ENCODE measurements around the gene GALNT7. TPM values are rescaled to one million over a fixed set of nuclear protein-coding genes. Genes with fewer than 3 reads are reported as not detected.

The GALNT7 gene
- total and polyA plus RNA-seq, 10 of the 15 experiments (the other 5 are each of a cell fraction or from before 2014, with no cell fraction given), result 14.2 to 33.2 (median 28.9) TPM

DNA sequence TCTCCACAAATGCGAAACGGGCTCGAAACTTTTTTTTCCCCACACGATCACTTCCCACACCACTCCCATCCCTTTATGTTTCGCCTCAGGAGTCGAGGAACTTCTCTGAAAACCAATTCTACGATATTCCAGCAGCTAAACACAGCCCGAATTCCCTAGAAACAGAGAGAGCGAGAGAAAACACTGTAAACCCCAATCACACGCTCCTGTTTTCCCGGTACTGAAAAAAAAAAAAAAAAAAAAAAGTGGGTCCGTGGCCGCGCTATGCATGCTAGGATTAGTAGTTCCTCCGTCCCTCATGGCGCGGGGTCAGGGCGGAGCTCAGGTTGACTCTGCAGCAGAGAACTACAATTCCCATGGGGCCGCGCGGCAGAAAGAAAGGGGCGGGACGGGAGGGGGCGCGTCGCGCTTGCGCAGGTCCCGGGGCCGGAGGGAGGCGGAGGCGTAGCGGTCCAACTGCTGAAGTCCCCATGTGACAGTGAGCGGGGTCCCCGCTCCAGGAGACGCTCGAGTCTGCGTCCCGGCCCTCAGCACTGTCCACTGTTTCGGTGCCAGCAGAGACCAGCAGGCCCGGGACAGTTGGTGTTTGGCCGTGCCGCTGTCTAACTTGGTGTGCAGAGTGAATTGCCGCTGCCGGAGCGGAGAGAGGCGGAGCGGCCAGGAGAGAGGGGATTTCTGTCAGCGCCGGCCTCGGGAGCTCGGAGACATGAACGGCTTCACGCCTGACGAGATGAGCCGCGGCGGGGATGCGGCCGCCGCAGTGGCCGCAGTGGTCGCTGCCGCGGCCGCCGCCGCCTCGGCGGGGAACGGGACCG, 202.1 kb downstream of the GALNT7 start, which contains the start of gene SAP30:
Gene SAP30 (plus strand): TSS at position 478 of the 815 bp plus-strand sequence. CDS start 229 bp downstream, at position 707.
- in situ Hi-C loops (cut with MboI) (no loop called here), intact Hi-C loops (cut with micrococcal nuclease; ENCODE audit: unreplicated experiment) (loop anchor here (1.0 to 5.0 kb wide), 2 partner anchors 36 to 912 kb away; partner anchors contain the start of genes CEP44, FBXO8 and HMGB2)
- Histone ChIP-seq H4K20me1 (ENCODE audit: control insufficient read depth, insufficient read depth) (no peaks in the 10 kb centered on the region), H3K4me2 (ENCODE audit: control insufficient read depth, insufficient read depth) (peak within 1 kb of the TSS; percentile 75), H3K9me3 (replicated peaks; ENCODE audit: control insufficient read depth, insufficient read depth, low read length) (no peaks in the 10 kb centered on the region), H3K27me3 (replicated peaks in 1 of 2; ENCODE audit: control insufficient read depth in 2 of 2, insufficient read depth in 2 of 2, low read length in 1 of 2) (no peaks in the 10 kb centered on the region), H3K9ac (ENCODE audit: control insufficient read depth, insufficient read depth, low read length) (peak within 1 kb of the TSS; percentile 83), H3K36me3 (ENCODE audit: control insufficient read depth in 2 of 2, insufficient read depth in 2 of 2, low read length in 1 of 2) (0 out of 4 replicates have a peak, but pooled peaks cover 0 to under 1% of the 10 kb centered on the region in 2 experiments), H3K4me3 (peak within 1 kb of the TSS; percentile 99), H3K4me1 (ENCODE audit: control insufficient read depth, insufficient read depth, low read length) (peaks cover 8% of the 10 kb centered on the region), H2AFZ (ENCODE audit: control insufficient read depth, low read depth, low read length) (peak within 1 kb of the TSS; percentile 94), H3K79me2 (ENCODE audit: control insufficient read depth, insufficient read depth, low read length) (peaks cover 76% of the 10 kb centered on the region), H3K27ac (ENCODE audit: control insufficient read depth, insufficient read depth) (peak within 1 kb of the TSS; percentile 84)
- ChIA-PET SMC1A (ENCODE audit: uncharacterized antibody, unreplicated experiment) (interaction anchor here (0.6 to 13.8 kb wide), 6 partner anchors 25 to 55 kb away, joined by 3 to 232 read pairs (median 4); partner anchors contain the start of gene HMGB2), CTCF (interaction anchor here (0.7 to 3.9 kb wide), 8 partner anchors 10 to 308 kb away, joined by 3 to 21 read pairs (median 6); partner anchors contain the start of gene HMGB2), POLR2A (interaction anchor here (0.6 to 14.6 kb wide), 12 partner anchors 7 to 898 kb away, joined by 3 to 472 read pairs (median 6); partner anchors contain the start of genes GALNT7 and HMGB2), RAD21 (ENCODE audit: unreplicated experiment) (interaction anchor here (0.6 to 9.0 kb wide), 10 partner anchors 7 to 1614 kb away, joined by 3 to 145 read pairs (median 3); partner anchors contain the start of genes GALNT7 and HMGB2)
- FAIRE-seq (peak; percentile 62), ATAC-seq (peak; percentile 86), DNase-seq (ENCODE audit: low read depth, low spot score) (peak; percentile 89)
- BruUV-seq (replicated peaks), result TSS peak; percentile 61
- WGBS (ENCODE audit: insufficient coverage, insufficient replicate concordance, low lambda C conversion rate, missing lambda C conversion rate), result 2% methylated on average over 52 of the region's 72 CpGs
- peak; percentile 62 for TF ChIP-seq CREB1 (IDR thresholded peaks at IDR 0.05; ENCODE audit: low read depth)
- TF ChIP-seq ESRRA (IDR thresholded peaks at IDR 0.05; ENCODE audit: low read length), result 0 out of 2 replicates have a peak, but pooled peaks have one; percentile 26
- peak in 1 of 2 experiments; percentile 93; a peak in 2 of 3 replicates for TF ChIP-seq EGR1 (IDR thresholded peaks at IDR 0.05; ENCODE audit: borderline replicate concordance in 1 of 2, low read depth in 2 of 2, low read length in 2 of 2)
- TF ChIP-seq POLR2AphosphoS5 (IDR thresholded peaks at IDR 0.05; ENCODE audit: low read length), result peak; percentile 77; the same call in 1 of the 2 replicates
- 0 out of 4 replicates have a peak, but pooled peaks of 1 of the 2 experiments have one; percentile 31 for TF ChIP-seq SRF (IDR thresholded peaks at IDR 0.05; ENCODE audit: low read depth in 2 of 2, low read length in 2 of 2)
- TF ChIP-seq, protein P1, sequence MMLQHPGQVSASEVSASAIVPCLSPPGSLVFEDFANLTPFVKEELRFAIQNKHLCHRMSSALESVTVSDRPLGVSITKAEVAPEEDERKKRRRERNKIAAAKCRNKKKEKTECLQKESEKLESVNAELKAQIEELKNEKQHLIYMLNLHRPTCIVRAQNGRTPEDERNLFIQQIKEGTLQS (IDR thresholded peaks at IDR 0.05; ENCODE audit: borderline replicate concordance, extremely low read depth, low read depth, low read length), result peak; percentile 51; the same call in 1 of the 2 replicates
- TF ChIP-seq, protein P2, sequence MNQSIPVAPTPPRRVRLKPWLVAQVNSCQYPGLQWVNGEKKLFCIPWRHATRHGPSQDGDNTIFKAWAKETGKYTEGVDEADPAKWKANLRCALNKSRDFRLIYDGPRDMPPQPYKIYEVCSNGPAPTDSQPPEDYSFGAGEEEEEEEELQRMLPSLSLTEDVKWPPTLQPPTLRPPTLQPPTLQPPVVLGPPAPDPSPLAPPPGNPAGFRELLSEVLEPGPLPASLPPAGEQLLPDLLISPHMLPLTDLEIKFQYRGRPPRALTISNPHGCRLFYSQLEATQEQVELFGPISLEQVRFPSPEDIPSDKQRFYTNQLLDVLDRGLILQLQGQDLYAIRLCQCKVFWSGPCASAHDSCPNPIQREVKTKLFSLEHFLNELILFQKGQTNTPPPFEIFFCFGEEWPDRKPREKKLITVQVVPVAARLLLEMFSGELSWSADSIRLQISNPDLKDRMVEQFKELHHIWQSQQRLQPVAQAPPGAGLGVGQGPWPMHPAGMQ (IDR thresholded peaks at IDR 0.05; ENCODE audit: borderline replicate concordance), result no peak
- TF ChIP-seq RAD21 (IDR thresholded peaks at IDR 0.05; ENCODE audit: insufficient read depth, low read depth, low read length), result no peak
- peak; percentile 88; the same call in 1 of the 2 replicates for TF ChIP-seq SIN3A (IDR thresholded peaks at IDR 0.05; ENCODE audit: low read depth, low read length)
- TF ChIP-seq, protein P3, sequence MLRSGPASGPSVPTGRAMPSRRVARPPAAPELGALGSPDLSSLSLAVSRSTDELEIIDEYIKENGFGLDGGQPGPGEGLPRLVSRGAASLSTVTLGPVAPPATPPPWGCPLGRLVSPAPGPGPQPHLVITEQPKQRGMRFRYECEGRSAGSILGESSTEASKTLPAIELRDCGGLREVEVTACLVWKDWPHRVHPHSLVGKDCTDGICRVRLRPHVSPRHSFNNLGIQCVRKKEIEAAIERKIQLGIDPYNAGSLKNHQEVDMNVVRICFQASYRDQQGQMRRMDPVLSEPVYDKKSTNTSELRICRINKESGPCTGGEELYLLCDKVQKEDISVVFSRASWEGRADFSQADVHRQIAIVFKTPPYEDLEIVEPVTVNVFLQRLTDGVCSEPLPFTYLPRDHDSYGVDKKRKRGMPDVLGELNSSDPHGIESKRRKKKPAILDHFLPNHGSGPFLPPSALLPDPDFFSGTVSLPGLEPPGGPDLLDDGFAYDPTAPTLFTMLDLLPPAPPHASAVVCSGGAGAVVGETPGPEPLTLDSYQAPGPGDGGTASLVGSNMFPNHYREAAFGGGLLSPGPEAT (IDR thresholded peaks at IDR 0.05; ENCODE audit: low read depth), result peak; percentile 52; the same call in 1 of the 2 replicates
- TF ChIP-seq NR2C1 (IDR thresholded peaks at IDR 0.05), result peak; percentile 43
- TF ChIP-seq, protein P4, sequence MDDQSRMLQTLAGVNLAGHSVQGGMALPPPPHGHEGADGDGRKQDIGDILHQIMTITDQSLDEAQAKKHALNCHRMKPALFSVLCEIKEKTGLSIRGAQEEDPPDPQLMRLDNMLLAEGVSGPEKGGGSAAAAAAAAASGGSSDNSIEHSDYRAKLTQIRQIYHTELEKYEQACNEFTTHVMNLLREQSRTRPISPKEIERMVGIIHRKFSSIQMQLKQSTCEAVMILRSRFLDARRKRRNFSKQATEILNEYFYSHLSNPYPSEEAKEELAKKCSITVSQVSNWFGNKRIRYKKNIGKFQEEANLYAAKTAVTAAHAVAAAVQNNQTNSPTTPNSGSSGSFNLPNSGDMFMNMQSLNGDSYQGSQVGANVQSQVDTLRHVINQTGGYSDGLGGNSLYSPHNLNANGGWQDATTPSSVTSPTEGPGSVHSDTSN (IDR thresholded peaks at IDR 0.05; ENCODE audit: insufficient replicate concordance, low read depth, low read length), result no peak
- no peak for TF ChIP-seq FOXK2 (IDR thresholded peaks at IDR 0.05)
- TF ChIP-seq ZNF24 (IDR thresholded peaks at IDR 0.05), result no peak

All from GM12878 (cell line).